HG03196 (cell line): ENCODE results near the gene SUFU.

ENCODE experiments used
- ATAC-seq: cut with Tn5 transposase; IDR thresholded peaks from one replicate; pipeline ENCODE4 v1.9.1; 2021; ENCODE audit not compliant: unreplicated experiment

SUFU gene

GRCh38 chr10:102647443-102648268 is 143.9 kb downstream of the SUFU start:
- ATAC-seq, result no peak

GRCh38 chr10:102648269-102648888 is 144.6 kb downstream of the SUFU start:
- ATAC-seq, result no peak

DNA sequence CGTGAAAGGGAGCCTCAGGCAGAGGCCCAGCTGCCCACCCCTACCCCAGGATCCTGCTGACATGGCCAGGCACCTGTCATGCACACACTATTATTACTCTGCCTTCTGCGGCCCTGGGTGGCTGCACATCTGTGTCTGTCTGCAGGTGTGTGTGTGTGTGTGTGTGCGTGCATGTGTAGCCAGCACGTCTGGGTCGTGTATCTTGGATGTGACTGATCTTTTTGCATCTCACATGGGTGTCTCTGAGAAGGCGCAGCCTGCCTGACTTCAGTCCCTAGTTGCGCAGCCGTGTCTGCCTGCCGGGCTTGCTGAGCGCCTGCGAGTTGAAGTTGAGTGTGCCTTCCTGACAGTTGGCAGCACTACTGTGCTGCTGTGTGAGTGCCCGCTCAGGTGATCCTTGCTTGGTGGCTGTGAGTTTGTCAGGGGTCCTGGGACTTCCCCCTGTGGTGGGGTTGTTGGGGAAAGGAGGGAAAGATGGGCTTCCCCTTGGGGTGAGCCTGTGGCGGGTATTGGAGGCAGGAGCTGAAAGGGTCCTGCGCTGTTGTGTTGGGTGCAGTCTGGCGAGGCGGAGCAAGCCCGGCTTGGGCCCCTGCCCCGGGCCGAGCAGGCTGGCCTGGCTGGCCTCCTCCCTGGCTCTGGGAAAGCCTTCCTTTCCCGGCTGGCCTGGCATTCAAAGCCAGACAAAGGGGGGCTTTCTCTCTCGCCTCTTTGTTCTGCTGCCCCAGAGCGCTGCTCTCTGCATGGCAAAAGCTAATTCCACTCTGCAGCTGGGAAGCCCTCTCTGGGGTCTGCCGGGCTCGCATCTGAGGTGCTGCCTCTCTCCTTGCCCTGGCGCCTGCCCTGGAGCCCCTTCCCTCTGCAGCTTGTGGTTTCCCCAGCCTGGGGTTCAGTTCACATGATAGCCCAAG is 145.4 kb downstream of the SUFU start:
- ATAC-seq, result no peak

- no peak for ATAC-seq
These were observed 146.3 kb downstream of the SUFU start for GRCh38 chr10:102649797-102650654.

DNA sequence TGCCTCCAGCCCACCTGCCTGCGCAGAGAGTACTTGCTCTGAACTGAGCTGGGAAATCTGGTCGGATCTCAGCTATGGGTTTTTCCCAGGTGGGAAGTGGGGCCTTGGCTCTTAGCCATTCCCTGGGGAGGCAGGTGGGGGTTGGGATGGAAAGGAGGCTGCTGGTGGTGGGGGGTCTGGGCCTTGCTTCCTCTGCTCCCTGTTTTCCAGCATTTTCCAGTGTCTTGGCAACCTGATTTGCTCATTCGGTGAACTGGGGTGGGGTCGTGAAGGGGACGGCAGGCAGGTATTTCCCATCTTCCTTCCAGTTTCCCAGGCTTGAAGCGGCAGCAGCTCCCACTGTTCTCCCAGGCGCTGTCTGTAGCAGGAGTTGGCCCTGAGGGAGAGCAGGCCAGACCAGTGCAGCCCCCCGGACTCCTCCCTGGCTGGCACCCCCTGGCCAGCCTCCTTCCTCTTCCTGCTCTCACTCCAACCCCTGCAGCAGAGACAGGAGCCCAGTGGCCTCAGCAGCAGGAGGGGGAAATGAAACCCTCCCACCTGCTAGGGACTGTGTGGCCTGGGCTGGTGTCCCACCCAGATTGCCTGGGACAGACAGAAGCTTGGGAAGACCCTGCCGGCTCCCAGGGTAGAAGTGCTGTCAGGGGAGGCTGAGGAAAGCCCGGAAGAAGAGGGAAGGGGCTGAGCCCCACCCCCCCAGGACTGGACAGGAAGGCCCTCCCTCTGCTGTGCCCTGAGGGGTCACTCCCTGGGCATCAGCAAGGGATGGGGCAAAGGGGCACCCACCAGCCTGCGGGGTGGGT is 147.1 kb downstream of the SUFU start:
- no peak for ATAC-seq

DNA sequence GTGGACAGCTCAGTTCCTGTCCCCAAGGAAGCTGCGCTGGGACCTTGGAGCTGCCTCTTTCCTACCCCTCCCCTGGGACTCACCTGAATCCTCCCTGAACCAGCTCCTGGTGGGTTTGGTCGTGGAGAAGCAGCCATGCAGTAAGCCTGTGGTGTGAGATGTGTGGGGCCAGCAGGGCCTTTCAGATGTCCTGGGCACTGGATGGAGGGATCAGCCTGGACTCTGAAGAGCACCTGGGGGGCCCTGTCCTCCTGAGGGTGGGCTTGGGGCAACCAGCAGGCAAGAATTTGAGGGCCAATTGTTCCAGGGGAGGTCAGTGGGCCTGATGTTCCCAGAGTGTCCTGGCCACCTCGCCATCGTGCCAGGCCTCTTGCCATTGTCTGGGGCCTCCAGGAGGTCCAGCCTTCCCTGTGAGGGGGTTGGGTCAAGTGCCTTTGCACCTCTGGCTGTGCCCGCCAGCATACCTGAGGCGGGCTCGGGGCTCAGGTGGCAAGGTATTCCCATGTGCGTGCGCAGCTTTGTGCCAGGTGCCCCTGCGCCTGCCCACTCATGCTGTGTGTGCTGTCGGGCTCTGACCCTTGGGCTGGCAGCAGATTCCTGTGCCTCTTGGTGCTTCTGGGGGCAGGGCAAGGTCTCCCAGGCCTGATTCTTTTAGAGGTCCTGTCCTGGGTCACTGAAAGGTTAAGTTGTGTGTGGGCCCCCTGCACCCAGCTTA is 147.8 kb downstream of the SUFU start:
- no peak for ATAC-seq

- peak; percentile 26 for ATAC-seq
These were observed 148.6 kb downstream of the SUFU start for GRCh38 chr10:102652170-102652916.

GRCh38 chr10:102653060-102653459 is 149.3 kb downstream of the SUFU start:
- ATAC-seq, result no peak

GRCh38 chr10:102654566-102654965 is 150.8 kb downstream of the SUFU start:
- no peak for ATAC-seq

DNA sequence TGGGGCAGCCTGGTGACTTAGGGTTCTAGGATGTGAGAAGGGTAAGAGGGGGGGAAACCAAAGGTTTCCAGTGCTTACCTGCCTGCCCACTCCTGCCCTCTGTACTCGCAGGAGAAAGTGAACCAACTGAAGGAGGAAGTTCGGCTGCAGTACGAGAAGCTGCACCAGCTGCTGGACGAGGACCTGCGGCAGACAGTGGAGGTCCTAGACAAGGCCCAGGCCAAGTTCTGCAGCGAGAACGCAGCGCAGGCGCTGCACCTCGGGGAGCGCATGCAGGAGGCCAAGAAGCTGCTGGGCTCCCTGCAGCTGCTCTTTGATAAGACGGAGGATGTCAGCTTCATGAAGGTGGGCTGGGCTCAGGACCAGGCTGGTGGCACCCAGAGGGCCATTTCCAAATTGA is 151.2 kb downstream of the SUFU start:
- no peak for ATAC-seq

DNA sequence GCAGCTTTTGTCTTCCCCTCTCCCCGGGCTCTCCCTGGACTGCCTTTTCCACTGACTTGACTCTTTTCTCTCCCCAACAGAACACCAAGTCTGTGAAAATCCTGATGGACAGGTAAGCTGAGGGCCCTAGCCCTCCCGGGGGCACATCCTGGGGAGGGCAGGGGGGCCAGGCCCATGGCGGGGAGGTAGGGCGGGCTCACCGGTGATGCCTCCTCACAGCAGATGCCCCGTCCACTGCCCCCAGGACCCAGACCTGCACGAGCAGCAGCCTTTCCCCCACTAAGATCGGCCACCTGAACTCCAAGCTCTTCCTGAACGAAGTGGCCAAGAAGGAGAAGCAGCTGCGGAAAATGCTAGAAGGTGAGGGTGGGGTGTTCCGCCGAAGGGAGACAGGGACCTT is 152.3 kb downstream of the SUFU start:
- no peak for ATAC-seq

DNA sequence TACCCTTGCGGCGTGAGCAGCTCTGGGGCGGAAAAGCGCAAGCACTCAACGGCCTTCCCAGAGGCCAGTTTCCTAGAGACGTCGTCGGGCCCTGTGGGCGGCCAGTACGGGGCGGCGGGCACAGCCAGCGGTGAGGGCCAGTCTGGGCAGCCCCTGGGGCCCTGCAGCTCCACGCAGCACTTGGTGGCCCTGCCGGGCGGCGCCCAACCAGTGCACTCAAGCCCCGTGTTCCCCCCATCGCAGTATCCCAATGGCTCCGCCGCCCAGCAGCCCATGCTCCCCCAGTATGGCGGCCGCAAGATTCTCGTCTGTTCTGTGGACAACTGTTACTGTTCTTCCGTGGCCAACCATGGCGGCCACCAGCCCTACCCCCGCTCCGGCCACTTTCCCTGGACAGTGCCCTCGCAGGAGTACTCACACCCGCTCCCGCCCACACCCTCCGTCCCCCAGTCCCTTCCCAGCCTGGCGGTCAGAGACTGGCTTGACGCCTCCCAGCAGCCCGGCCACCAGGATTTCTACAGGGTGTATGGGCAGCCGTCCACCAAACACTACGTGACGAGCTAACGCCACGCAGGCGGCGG is 153.1 kb downstream of the SUFU start:
- no peak for ATAC-seq

- ATAC-seq, result no peak
These were observed 153.7 kb downstream of the SUFU start for GRCh38 chr10:102657451-102657850.

GRCh38 chr10:102657984-102658724 is 154.4 kb downstream of the SUFU start:
- no peak for ATAC-seq

GRCh38 chr10:102658802-102659201 is 155.0 kb downstream of the SUFU start:
- no peak for ATAC-seq

DNA sequence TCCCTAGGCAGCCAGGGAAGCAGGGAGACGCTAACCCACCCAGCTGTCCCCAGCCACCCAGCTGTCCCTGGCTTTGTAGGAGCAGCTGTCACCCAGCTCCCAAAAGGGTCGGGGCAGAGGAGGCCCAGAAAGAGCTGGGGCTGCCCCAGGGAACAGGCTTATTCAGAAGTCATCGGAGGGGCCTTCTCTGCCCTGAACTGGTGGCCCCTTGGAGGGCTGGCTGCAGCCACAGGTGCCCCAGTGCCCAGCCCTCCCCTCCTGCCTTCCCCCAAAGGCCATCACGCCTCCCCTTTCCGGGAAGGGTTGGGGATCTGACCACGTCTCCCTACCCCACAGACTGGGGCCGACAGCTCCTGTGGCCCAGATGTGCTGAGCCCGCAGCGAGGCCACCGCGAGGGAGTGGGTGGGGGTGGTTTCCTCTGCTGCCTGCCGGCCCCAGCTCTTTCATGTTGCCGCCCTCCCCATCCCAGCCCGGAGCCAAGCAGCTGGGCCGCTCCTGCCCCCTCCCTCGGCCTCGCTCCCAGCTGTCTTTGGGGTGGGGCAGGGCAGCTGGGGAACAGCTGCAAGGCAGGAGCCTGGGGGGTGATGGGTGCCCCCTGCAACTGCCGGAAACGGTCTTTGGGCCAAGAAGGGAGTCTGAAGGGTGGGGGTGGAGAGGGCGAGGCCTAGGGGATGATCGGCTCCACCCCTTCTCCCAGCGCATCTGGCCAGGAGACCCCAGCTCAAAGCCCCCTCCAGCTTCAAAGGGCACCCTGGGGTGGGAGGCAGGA is 157.3 kb downstream of the SUFU start:
- peak; percentile 76 for ATAC-seq

DNA sequence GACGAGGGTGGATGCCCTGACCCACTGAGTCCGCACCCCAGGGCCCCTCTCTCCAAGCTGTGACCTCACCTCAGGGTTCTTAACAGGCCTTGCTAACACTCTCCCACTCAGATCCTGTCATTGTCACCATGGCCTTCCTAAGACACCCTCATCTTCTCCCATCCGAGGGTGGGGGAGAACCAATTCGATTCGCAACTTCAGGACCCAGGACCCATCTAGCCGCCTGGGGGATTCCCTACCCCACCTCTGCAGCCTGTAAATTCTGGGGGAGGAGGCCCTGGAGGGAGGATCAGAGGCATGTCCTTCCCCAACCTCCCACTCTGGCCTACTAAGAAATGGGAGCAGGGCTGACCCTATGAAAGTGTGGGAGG is 157.9 kb downstream of the SUFU start:
- ATAC-seq, result no peak
